Breast epithelium (tissue), 4 donors: ENCODE results near the gene MGAT4B. TPM values are rescaled to one million over a fixed set of nuclear protein-coding genes. Genes with fewer than 3 reads are reported as not detected.

Experiments used
- DNase-seq, 2 donors: peaks; one replicate each; pipeline ENCODE4 v3.0.0-alpha.2; 2019; ENCODE audit warnings: low spot score in 2 of 2
- H3K27ac ChIP-seq, 2 donors: fragments of 200-600 bp; sonication (generic) in 1 of 2; one replicate each; pipeline ENCODE4 v1.5.1; 2016 to 2019; ENCODE audit warnings: mild to moderate bottlenecking in 1 of 2
- H3K27me3 ChIP-seq, 2 donors: fragments of 200-600 bp; sonication (generic) in 1 of 2; one replicate each; pipeline versions ENCODE4 v1.5.1 to v1.6.0; 2017 to 2019; ENCODE audit warnings: control low read depth in 1 of 2, mild to moderate bottlenecking in 1 of 2
- H3K36me3 ChIP-seq: fragments of 200-600 bp; one replicate; pipeline ENCODE4 v1.5.1; 2019
- H3K4me1 ChIP-seq, 2 donors: fragments of 200-600 bp; sonication (generic); one replicate each; pipeline ENCODE4 v1.5.1; 2016 to 2019; ENCODE audit warnings: control low read depth in 1 of 2
- H3K4me3 ChIP-seq, 3 donors: fragments of 200-600 bp; sonication (generic); 1 replicate in 2 of 3; 2 replicates in 1 of 3; pipeline ENCODE4 v1.5.1; 2016 to 2019; ENCODE audit warnings: mild to moderate bottlenecking in 3 of 3, moderate library complexity in 2 of 3
- H3K9me3 ChIP-seq, 2 donors: fragments of 200-600 bp; sonication (generic) in 1 of 2; one replicate each; pipeline ENCODE4 v1.5.1; 2016 to 2019; ENCODE audit warnings: control low read depth in 1 of 2
- CTCF ChIP-seq, 3 donors: fragments of 450-650 bp; IDR thresholded peaks; one replicate each; pipeline ENCODE4 v1.5.1; 2016 to 2017; ENCODE audit warnings: antibody characterized with exemption in 3 of 3, mild to moderate bottlenecking in 3 of 3, moderate library complexity in 3 of 3
- POLR2A ChIP-seq: fragments of 450-650 bp; IDR thresholded peaks from one replicate; pipeline ENCODE4 v1.6.1; 2016; ENCODE audit warnings: antibody characterized with exemption, mild to moderate bottlenecking, moderate library complexity
- POLR2AphosphoS5 ChIP-seq, 3 donors: sonication (generic); formaldehyde crosslinking; IDR thresholded peaks; one replicate each; pipeline ENCODE4 v1.6.1; 2017; ENCODE audit warnings: antibody characterized with exemption in 3 of 3
- intact Hi-C: fragments of 100-400 bp; cut with DNase I; formaldehyde crosslinking; loops from one replicate; pipeline ENCODE4 v1.15.1; 2023; ENCODE audit warnings: low total_unique reads
- total RNA-seq, 3 donors: library from RNA; depleted of rRNA; stranded (reverse); fragments of >200 nt; gene quantifications; one replicate each; pipeline ENCODE4 v1.1.0, GENCODE V29; 2016

The MGAT4B gene
- total RNA-seq, 3 donors from 2014 or later, result 43.0 to 73.7 (median 54.6) TPM

GRCh38 chr5:179803651-179804554 lies 2.8 kb downstream of the MGAT4B start:
- peak overlapping the region in 2 of 3 donors; percentile 3 to 92 for H3K4me3 ChIP-seq
- peaks cover 9 to 31% of the 10 kb centered on the region in 2 donors for H3K4me1 ChIP-seq
- peaks cover 10% of the 10 kb centered on the region for H3K36me3 ChIP-seq
- intact Hi-C loops, result loop anchor here (5.0 kb wide), 1 partner anchor 477 kb away; no protein-coding TSS in a partner anchor
- H3K9me3 ChIP-seq, result no peaks in the 10 kb centered on the region
- H3K27ac ChIP-seq, result peak overlapping the region; percentile 61 to 67
- no peak for DNase-seq
- no peak for TF ChIP-seq CTCF (IDR thresholded peaks at IDR 0.05)
- no peaks in the 10 kb centered on the region for H3K27me3 ChIP-seq

- no peak for DNase-seq
- peak overlapping the region; percentile 61 to 67 for H3K27ac ChIP-seq
Measured at GRCh38 chr5:179802950-179803562, 3.6 kb downstream of the MGAT4B start.

GRCh38 chr5:179802207-179802883 lies 4.3 kb downstream of the MGAT4B start:
- Histone ChIP-seq H3K27ac (peak overlapping the region; percentile 61 to 67), H3K36me3 (peaks cover 10% of the 10 kb centered on the region), H3K4me1 (peaks cover 9 to 31% of the 10 kb centered on the region in 2 donors), H3K4me3 (no peak overlapping the region), H3K27me3 (no peaks in the 10 kb centered on the region), H3K9me3 (no peaks in the 10 kb centered on the region)
- no peak for DNase-seq
- intact Hi-C loops, result loop anchor here (5.0 kb wide), 1 partner anchor 475 kb away; no protein-coding TSS in a partner anchor
- TF ChIP-seq POLR2AphosphoS5 (IDR thresholded peaks at IDR 0.05) (no peak), CTCF (IDR thresholded peaks at IDR 0.05) (no peak), POLR2A (no peak)

More at GRCh38 chr5:179802950-179803562, 3.6 kb downstream of the MGAT4B start:
- Histone ChIP-seq H3K36me3 (peaks cover 10% of the 10 kb centered on the region), H3K9me3 (no peaks in the 10 kb centered on the region), H3K4me3 (peak overlapping the region in 1 of 3 donors; percentile 3), H3K4me1 (peaks cover 9 to 31% of the 10 kb centered on the region in 2 donors), H3K27me3 (no peaks in the 10 kb centered on the region)
- TF ChIP-seq POLR2A (no peak), POLR2AphosphoS5 (IDR thresholded peaks at IDR 0.05) (no peak), CTCF (IDR thresholded peaks at IDR 0.05) (no peak)
- intact Hi-C loops, result loop anchor here (5.0 kb wide), 1 partner anchor 476 kb away; no protein-coding TSS in a partner anchor

GRCh38 chr5:179801304-179802206 lies 5.1 kb downstream of the MGAT4B start:
- TF ChIP-seq CTCF (IDR thresholded peaks at IDR 0.05) (peak in 1 of 3 donors; percentile 31), POLR2AphosphoS5 (IDR thresholded peaks at IDR 0.05) (no peak)
- H3K9me3 ChIP-seq, result no peaks in the 10 kb centered on the region
- no peak for DNase-seq
- H3K27ac ChIP-seq, result no peak overlapping the region
- H3K4me1 ChIP-seq, result peaks cover 9 to 31% of the 10 kb centered on the region in 2 donors
- intact Hi-C loops, result loop anchor here (5.0 kb wide), 1 partner anchor 474 kb away; no protein-coding TSS in a partner anchor
- no peaks in the 10 kb centered on the region for H3K27me3 ChIP-seq
- no peak overlapping the region for H3K4me3 ChIP-seq
- peaks cover 10% of the 10 kb centered on the region for H3K36me3 ChIP-seq
